K562 (cell line): ENCODE measurements around the gene DIRAS1. TPM values are rescaled to one million over a fixed set of nuclear protein-coding genes. Genes with fewer than 3 reads are reported as not detected.

Experiments used
- CREB3 ChIP-seq: fragments of 450-650 bp; conservative IDR thresholded peaks from 2 replicates; pipeline ENCODE4 v1.6.1; 2016; ENCODE audit warnings: missing genetic modification characterization, low read depth, mild to moderate bottlenecking, missing compliant biosample characterization, moderate library complexity
- DDX20 ChIP-seq: fragments of 450-650 bp; IDR thresholded peaks from 2 replicates; pipeline ENCODE4 v1.6.1; 2016; ENCODE audit warnings: missing genetic modification characterization, low read depth, mild to moderate bottlenecking, missing compliant biosample characterization, moderate library complexity
- ETV6 ChIP-seq, 3 experiments: fragments of 150-350 bp in 1 of 3; sonication (generic) in 1 of 3; formaldehyde crosslinking in 1 of 3; IDR thresholded peaks; 2 replicates each; pipeline versions ENCODE4 v1.6.1 to v1.8.0; 2014 to 2022; ENCODE audit warnings: borderline replicate concordance in 2 of 3, low read depth in 2 of 3, antibody characterized with exemption in 1 of 3, low read length in 1 of 3, mild to moderate bottlenecking in 1 of 3, missing genetic modification reagents in 1 of 3
- HSF4 ChIP-seq: fragments of 250-450 bp; sonication (Bioruptor Pico); IDR thresholded peaks from 2 replicates; pipeline ENCODE4 v2.1.2; 2022; ENCODE audit warnings: mild to moderate bottlenecking, moderate library complexity, borderline replicate concordance
- JUN ChIP-seq, 2 experiments: sonication (generic) in 1 of 2; formaldehyde crosslinking in 1 of 2; IDR thresholded peaks; 2 replicates each; pipeline versions ENCODE4 v1.6.1 to v1.8.0; 2012 to 2022; ENCODE audit warnings: borderline replicate concordance in 2 of 2, mild to moderate bottlenecking in 2 of 2, improper control_type of control experiment in 1 of 2, low read depth in 1 of 2, low read length in 1 of 2, missing genetic modification reagents in 1 of 2
- MEF2D ChIP-seq: conservative IDR thresholded peaks from 2 replicates; pipeline ENCODE4 v1.6.1; 2016; ENCODE audit warnings: low read depth, missing genetic modification characterization, missing compliant biosample characterization
- MNT ChIP-seq, 2 experiments: fragments of 450-650 bp; conservative IDR thresholded peaks; 2 replicates each; pipeline ENCODE4 v1.6.1; 2017; ENCODE audit warnings: mild to moderate bottlenecking in 2 of 2, moderate library complexity in 2 of 2
- MYNN ChIP-seq, 2 experiments: sonication (generic); formaldehyde crosslinking in 1 of 2; IDR thresholded peaks; 2 replicates each; pipeline versions ENCODE4 v1.5.0 to v1.6.1; 2016 to 2020; ENCODE audit warnings: antibody characterized with exemption in 1 of 2, missing genetic modification reagents in 1 of 2
- POLR2G ChIP-seq: fragments of 200-400 bp; formaldehyde crosslinking; IDR thresholded peaks from 2 replicates; pipeline ENCODE4 v1.6.1; 2017; ENCODE audit warnings: low read depth, mild to moderate bottlenecking, antibody characterized with exemption, low read length, moderate library complexity
- RBFOX2 ChIP-seq: fragments of 200-400 bp; formaldehyde crosslinking; IDR thresholded peaks from 2 replicates; pipeline ENCODE4 v1.6.1; 2017; ENCODE audit warnings: low read depth, mild to moderate bottlenecking, low read length, moderate library complexity
- SMC3 ChIP-seq: conservative IDR thresholded peaks from 2 replicates; pipeline ENCODE4 v1.6.1; 2011; ENCODE audit warnings: low read depth, low read length, improper control_type of control experiment; ENCODE audit not compliant: insufficient read depth
- ZC3H4 ChIP-seq: sonication (generic); formaldehyde crosslinking; IDR thresholded peaks from 2 replicates; pipeline ENCODE4 v1.9.0; 2021; ENCODE audit warnings: missing genetic modification reagents, borderline replicate concordance
- ZKSCAN3 ChIP-seq: fragments of 250-450 bp; sonication (Bioruptor Pico); IDR thresholded peaks from 2 replicates; pipeline ENCODE4 v1.4.0; 2020
- ZNF124 ChIP-seq: sonication (generic); formaldehyde crosslinking; IDR thresholded peaks from 2 replicates; pipeline ENCODE4 v1.8.1; 2022; ENCODE audit warnings: missing genetic modification reagents
- ZNF77 ChIP-seq: fragments of 250-450 bp; sonication (Bioruptor Pico); IDR thresholded peaks from 2 replicates; pipeline ENCODE4 v1.5.0; 2020
- ZSCAN32 ChIP-seq: fragments of 450-650 bp; formaldehyde crosslinking; IDR thresholded peaks from 2 replicates; pipeline ENCODE4 v1.4.0; 2020; ENCODE audit warnings: mild to moderate bottlenecking, moderate library complexity
- polyA plus RNA-seq, 8 experiments: library from polyadenylated mRNA; depleted of rRNA in 4 of 8; stranded (reverse) in 5 of 8; unstranded in 3 of 8; fragments of >200 nt; fragmentation: Nextera tagmentation in 2 of 8; fragmentation: Illumina TruSeq in 1 of 8; extraction: Ambion mirVana in 2 of 8; extraction: Trizol in 1 of 8; gene quantifications; 2 replicates each; pipeline versions ENCODE4 v1.2.1 to v1.2.3, GENCODE V29; 2011 to 2014; ENCODE audit warnings: inconsistent platforms in 1 of 8, missing spikeins in 1 of 8
- total RNA-seq, 7 experiments: library from RNA; depleted of rRNA in 6 of 7; stranded (reverse); fragments of >200 nt in 6 of 7; fragmentation: Illumina TruSeq in 2 of 7; extraction: Trizol in 2 of 7; gene quantifications; 2 replicates each; pipeline versions ENCODE4 v1.2.1 to v1.2.3, GENCODE V29; 2011 to 2021; ENCODE audit warnings: low replicate concordance in 1 of 7

Gene DIRAS1
- total and polyA plus RNA-seq, 9 of the 15 experiments (the other 6 are each of a cell fraction or from before 2014, with no cell fraction given): 0.11 to 12.0 (median 2.9) TPM

- TF ChIP-seq CREB3 (no peak), SMC3 (no peak), MEF2D (tag) (no peak), ZSCAN32 (CRISPR knock-in tag) (no peak), ETV6 (IDR thresholded peaks at IDR 0.05; ENCODE audit: borderline replicate concordance in 1 of 2, low read depth in 2 of 2, low read length in 1 of 2) (no peak), ETV6 (CRISPR knock-in tag; IDR thresholded peaks at IDR 0.05; ENCODE audit: borderline replicate concordance) (no peak), HSF4 (no peak), ZNF77 (CRISPR knock-in tag) (no peak), ZKSCAN3 (CRISPR knock-in tag) (no peak), MNT (conservative IDR thresholded peaks at IDR 0.05) (no peak), JUN (IDR thresholded peaks at IDR 0.05; ENCODE audit: borderline replicate concordance, low read depth, low read length) (no peak), JUN (CRISPR knock-in tag; IDR thresholded peaks at IDR 0.05; ENCODE audit: borderline replicate concordance) (no peak), RBFOX2 (no peak), ZC3H4 (CRISPR knock-in tag) (no peak), POLR2G (no peak), ZNF124 (CRISPR knock-in tag) (no peak), DDX20 (no peak), MYNN (IDR thresholded peaks at IDR 0.05) (no peak), MYNN (CRISPR knock-in tag; IDR thresholded peaks at IDR 0.05) (no peak)
These were observed 45.6 kb upstream of the DIRAS1 start (continued) for GRCh38 chr19:2766594-2767372.
